H9 (cell line): ENCODE results near the gene NEGR1. TPM values are rescaled to one million over a fixed set of nuclear protein-coding genes. Genes with fewer than 3 reads are reported as not detected.

ENCODE experiments used
- DNase-seq: peaks from one replicate; pipeline ENCODE4 v3.0.0-alpha.2; 2017
- H2AFZ ChIP-seq: one replicate; pipeline ENCODE4 v1.6.1; 2013; ENCODE audit warnings: mild to moderate bottlenecking, low read length, control low read depth, moderate library complexity
- H2AK5ac ChIP-seq: 2 replicates; pipeline ENCODE4 v1.6.1; 2013; ENCODE audit warnings: low read length, control low read depth, mixed read lengths; ENCODE audit not compliant: insufficient read length
- H2BK120ac ChIP-seq: one replicate; pipeline ENCODE4 v1.6.1; 2013; ENCODE audit warnings: low read depth, mild to moderate bottlenecking, low read length, control low read depth, inconsistent platforms; ENCODE audit not compliant: poor library complexity, severe bottlenecking
- H2BK12ac ChIP-seq: 2 replicates; pipeline ENCODE4 v1.6.1; 2013; ENCODE audit warnings: low read length, control low read depth, mixed read lengths, low read depth; ENCODE audit not compliant: insufficient read length
- H2BK15ac ChIP-seq: 2 replicates; pipeline ENCODE4 v1.6.1; 2013; ENCODE audit warnings: low read depth, low read length, control low read depth
- H2BK20ac ChIP-seq: one replicate; pipeline ENCODE4 v1.6.1; 2013; ENCODE audit warnings: low read depth, mild to moderate bottlenecking, low read length, control low read depth, inconsistent platforms; ENCODE audit not compliant: poor library complexity, severe bottlenecking
- H2BK5ac ChIP-seq: 2 replicates; pipeline ENCODE4 v1.6.1; 2013; ENCODE audit warnings: low read length, control low read depth, mixed read lengths; ENCODE audit not compliant: insufficient read length
- H3K14ac ChIP-seq: 2 replicates; pipeline ENCODE4 v1.6.1; 2013; ENCODE audit warnings: low read length, control low read depth; ENCODE audit not compliant: insufficient read depth
- H3K18ac ChIP-seq: 2 replicates; pipeline ENCODE4 v1.6.1; 2013; ENCODE audit warnings: low read depth, mild to moderate bottlenecking, mixed read lengths, low read length, control low read depth; ENCODE audit not compliant: insufficient read length
- H3K23ac ChIP-seq: 2 replicates; pipeline ENCODE4 v1.6.1; 2013; ENCODE audit warnings: low read length, control low read depth, mixed read lengths, low read depth; ENCODE audit not compliant: insufficient read length
- H3K23me2 ChIP-seq: 2 replicates; pipeline ENCODE4 v1.6.1; 2013; ENCODE audit warnings: low read depth, mild to moderate bottlenecking, mixed read lengths, low read length, control low read depth; ENCODE audit not compliant: insufficient read length, poor library complexity, severe bottlenecking
- H3K27ac ChIP-seq: 2 replicates; pipeline ENCODE4 v1.5.1; 2013; ENCODE audit warnings: low read length, control low read depth, mixed read lengths, low read depth; ENCODE audit not compliant: insufficient read length
- H3K27me3 ChIP-seq: 2 replicates; pipeline ENCODE4 v1.6.1; 2013; ENCODE audit warnings: low read length, control low read depth, inconsistent platforms; ENCODE audit not compliant: insufficient read depth
- H3K4ac ChIP-seq: 2 replicates; pipeline ENCODE4 v1.6.1; 2013; ENCODE audit warnings: low read depth, mild to moderate bottlenecking, control low read depth, inconsistent platforms, low read length, moderate library complexity
- H3K4me1 ChIP-seq: 2 replicates; pipeline ENCODE4 v1.6.1; 2013; ENCODE audit warnings: low read length, control low read depth, inconsistent platforms; ENCODE audit not compliant: insufficient read depth
- H3K4me2 ChIP-seq: 2 replicates; pipeline ENCODE4 v1.6.1; 2013; ENCODE audit warnings: low read length, control low read depth, mixed read lengths; ENCODE audit not compliant: insufficient read length, insufficient read depth
- H3K56ac ChIP-seq: 2 replicates; pipeline ENCODE4 v1.6.1; 2013; ENCODE audit warnings: low read depth, mild to moderate bottlenecking, mixed read lengths, low read length, control low read depth; ENCODE audit not compliant: insufficient read length
- H3K79me1 ChIP-seq: 2 replicates; pipeline ENCODE4 v1.6.1; 2013; ENCODE audit warnings: low read depth, mild to moderate bottlenecking, moderate library complexity, low read length, control low read depth, inconsistent platforms; ENCODE audit not compliant: insufficient read depth, poor library complexity, severe bottlenecking
- H3K79me2 ChIP-seq: 2 replicates; pipeline ENCODE4 v1.6.1; 2013; ENCODE audit warnings: low read length, control low read depth, inconsistent platforms; ENCODE audit not compliant: insufficient read depth
- H3K9ac ChIP-seq: 2 replicates; pipeline ENCODE4 v1.6.1; 2013; ENCODE audit warnings: low read length, control low read depth, mixed read lengths; ENCODE audit not compliant: insufficient read length; ENCODE audit errors: extremely low read depth
- H3K9me3 ChIP-seq: one replicate; pipeline ENCODE4 v1.6.1; 2013; ENCODE audit warnings: low read depth, low read length, inconsistent platforms; ENCODE audit not compliant: control insufficient read depth
- H3T11ph ChIP-seq: one replicate; pipeline ENCODE4 v1.6.1; 2013; ENCODE audit warnings: mild to moderate bottlenecking, low read length, control low read depth, inconsistent platforms
- H4K20me1 ChIP-seq: one replicate; pipeline ENCODE4 v1.6.1; 2013; ENCODE audit not compliant: control insufficient read depth, insufficient read length, insufficient read depth
- H4K5ac ChIP-seq: 2 replicates; pipeline ENCODE4 v1.6.1; 2013; ENCODE audit warnings: low read depth, mild to moderate bottlenecking, mixed read lengths, low read length, control low read depth; ENCODE audit not compliant: insufficient read length
- H4K8ac ChIP-seq: replicated peaks from 2 replicates; pipeline ENCODE4 v1.6.1; 2013; ENCODE audit warnings: low read length, control low read depth, mixed read lengths, low read depth; ENCODE audit not compliant: insufficient read length
- H4K91ac ChIP-seq: 2 replicates; pipeline ENCODE4 v1.6.1; 2013; ENCODE audit warnings: low read depth, mild to moderate bottlenecking, moderate library complexity, mixed read lengths, low read length, control low read depth; ENCODE audit not compliant: insufficient read length
- H3K27ac Mint-ChIP-seq, 3 experiments: 2 replicates in 2 of 3; 3 replicates in 1 of 3; pipeline ENCODE4 v1.8.0; 2020 to 2021; ENCODE audit warnings: mixed read lengths in 3 of 3, mild to moderate bottlenecking in 1 of 3, moderate library complexity in 1 of 3
- H3K27me3 Mint-ChIP-seq: 2 replicates; pipeline ENCODE4 v1.8.0; 2021; ENCODE audit warnings: low read depth, mild to moderate bottlenecking, moderate library complexity, mixed read lengths
- H3K36me3 Mint-ChIP-seq, 3 experiments: 2 replicates in 2 of 3; 3 replicates in 1 of 3; pipeline ENCODE4 v1.8.0; 2020 to 2021; ENCODE audit warnings: low read depth in 3 of 3, mixed read lengths in 3 of 3; ENCODE audit not compliant: insufficient read depth in 1 of 3
- H3K4me1 Mint-ChIP-seq, 2 experiments: 2 replicates each; pipeline ENCODE4 v1.8.0; 2020; ENCODE audit warnings: mixed read lengths in 2 of 2
- H3K4me3 Mint-ChIP-seq, 2 experiments: 2 replicates in 1 of 2; 3 replicates in 1 of 2; pipeline ENCODE4 v1.8.0; 2020 to 2021; ENCODE audit warnings: mild to moderate bottlenecking in 2 of 2, mixed read lengths in 2 of 2, moderate library complexity in 1 of 2
- H3K9me3 Mint-ChIP-seq, 2 experiments: 2 replicates in 1 of 2; 3 replicates in 1 of 2; pipeline ENCODE4 v1.8.0; 2020; ENCODE audit warnings: mild to moderate bottlenecking in 2 of 2, mixed read lengths in 2 of 2, moderate library complexity in 1 of 2
- WGBS: extraction: QIAGEN DNeasy Blood & Tissue Kit; methylation state at CpG from one replicate; pipeline ENCODE4 v1.1.7; 2013; ENCODE audit warnings: missing lambda C conversion rate, low lambda C conversion rate, mixed read lengths; ENCODE audit not compliant: insufficient read length; ENCODE audit errors: extremely low coverage; 5-methylcytosine and 5-hydroxymethylcytosine counted together
- total RNA-seq: library from RNA; stranded (reverse); gene quantifications from 2 replicates; pipeline ENCODE4 v1.2.1, GENCODE V29; 2021
- TF ChIP-seq, protein P1 (sequence below): fragments of 200-600 bp; sonication (generic); conservative IDR thresholded peaks from 3 replicates; pipeline ENCODE4 v1.8.0; 2021; ENCODE audit warnings: antibody characterized with exemption, mild to moderate bottlenecking

NEGR1 gene
- total RNA-seq, 1 experiment from 2014 or later: 0.13 TPM

GRCh38 chr1:71980556-71980955 lies 301.8 kb downstream of the NEGR1 start:
- H3K14ac ChIP-seq: no peak overlapping the region
- H2BK5ac ChIP-seq: no peak overlapping the region
- no peaks in the 10 kb centered on the region for H3K36me3 Mint-ChIP-seq
- no peaks in the 10 kb centered on the region for H3K79me1 ChIP-seq
- H3T11ph ChIP-seq: no peak overlapping the region
- no peak overlapping the region for H2AFZ ChIP-seq
- no peak overlapping the region for H4K8ac ChIP-seq
- no peak overlapping the region for H2BK120ac ChIP-seq
- no peak overlapping the region for H4K5ac ChIP-seq
- H3K27ac Mint-ChIP-seq: no peak overlapping the region
- H3K56ac ChIP-seq: no peak overlapping the region
- no peaks in the 10 kb centered on the region for H3K27me3 Mint-ChIP-seq
- H3K18ac ChIP-seq: no peak overlapping the region
- no peaks in the 10 kb centered on the region for H3K4me1 Mint-ChIP-seq
- H3K23ac ChIP-seq: no peak overlapping the region
- no peak overlapping the region for H2BK12ac ChIP-seq
- H3K27ac ChIP-seq: no peak overlapping the region
- no peak overlapping the region for H2BK15ac ChIP-seq
- no peak for DNase-seq
- H4K91ac ChIP-seq: no peak overlapping the region
- no peaks in the 10 kb centered on the region for H3K79me2 ChIP-seq
- H3K4ac ChIP-seq: no peak overlapping the region
- H4K20me1 ChIP-seq: no peaks in the 10 kb centered on the region
- TF ChIP-seq, protein P1, sequence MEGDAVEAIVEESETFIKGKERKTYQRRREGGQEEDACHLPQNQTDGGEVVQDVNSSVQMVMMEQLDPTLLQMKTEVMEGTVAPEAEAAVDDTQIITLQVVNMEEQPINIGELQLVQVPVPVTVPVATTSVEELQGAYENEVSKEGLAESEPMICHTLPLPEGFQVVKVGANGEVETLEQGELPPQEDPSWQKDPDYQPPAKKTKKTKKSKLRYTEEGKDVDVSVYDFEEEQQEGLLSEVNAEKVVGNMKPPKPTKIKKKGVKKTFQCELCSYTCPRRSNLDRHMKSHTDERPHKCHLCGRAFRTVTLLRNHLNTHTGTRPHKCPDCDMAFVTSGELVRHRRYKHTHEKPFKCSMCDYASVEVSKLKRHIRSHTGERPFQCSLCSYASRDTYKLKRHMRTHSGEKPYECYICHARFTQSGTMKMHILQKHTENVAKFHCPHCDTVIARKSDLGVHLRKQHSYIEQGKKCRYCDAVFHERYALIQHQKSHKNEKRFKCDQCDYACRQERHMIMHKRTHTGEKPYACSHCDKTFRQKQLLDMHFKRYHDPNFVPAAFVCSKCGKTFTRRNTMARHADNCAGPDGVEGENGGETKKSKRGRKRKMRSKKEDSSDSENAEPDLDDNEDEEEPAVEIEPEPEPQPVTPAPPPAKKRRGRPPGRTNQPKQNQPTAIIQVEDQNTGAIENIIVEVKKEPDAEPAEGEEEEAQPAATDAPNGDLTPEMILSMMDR: no peak
- H3K9me3 Mint-ChIP-seq: no peaks in the 10 kb centered on the region; a peak in 1 of 5 replicates
- no peaks in the 10 kb centered on the region for H3K23me2 ChIP-seq
- no peak overlapping the region for H2BK20ac ChIP-seq
- H3K9me3 ChIP-seq: no peaks in the 10 kb centered on the region
- no peak overlapping the region for H2AK5ac ChIP-seq
- no CpG with 5 or more reads among the region's 1 CpG for WGBS
- H3K4me3 Mint-ChIP-seq: no peak overlapping the region
- no peak overlapping the region for H3K4me2 ChIP-seq
- H3K9ac ChIP-seq: no peak overlapping the region
- no peaks in the 10 kb centered on the region for H3K4me1 ChIP-seq
- no peaks in the 10 kb centered on the region for H3K27me3 ChIP-seq
